ENCODE data around the gene TSPAN31. TPM values are rescaled to one million over a fixed set of nuclear protein-coding genes. Genes with fewer than 3 reads are reported as not detected.
A peak's percentile ranks its signal among the peaks of the same experiment; 100 is the strongest.

TSPAN31 gene
- total RNA-seq, 2 experiments from 2014 or later: 11.7 to 15.0 TPM

- Mint-ChIP-seq H3K27ac (peak overlapping the region; percentile 64), H3K4me1 (ENCODE audit: low read depth) (no peaks in the 10 kb centered on the region), H3K36me3 (peaks cover 35% of the 10 kb centered on the region), H3K27me3 (no peaks in the 10 kb centered on the region), H3K4me3 (no peak overlapping the region), H3K9me3 (no peaks in the 10 kb centered on the region)
- intact Hi-C loops (cut with micrococcal nuclease): no loop called here
- POLR2A ChIA-PET: interaction anchor here (0.6 to 1.2 kb wide), 2 partner anchors 12 to 16 kb away, joined by 3 to 6 read pairs; no protein-coding TSS in a partner anchor
- no peak for DNase-seq
- CTCF ChIA-PET: interaction anchor here (1.0 to 2.1 kb wide), 3 partner anchors 9 to 17 kb away, joined by 3 to 6 read pairs (median 5); no protein-coding TSS in a partner anchor
Observed at GRCh38 chr12:57724936-57725740, 19.7 kb upstream of the TSPAN31 start.

GRCh38 chr12:57725851-57726150 lies 19.0 kb upstream of the TSPAN31 start:
- POLR2A ChIA-PET: no interaction called here
- intact Hi-C loops (cut with micrococcal nuclease): no loop called here

GRCh38 chr12:57726151-57726883 lies 18.5 kb upstream of the TSPAN31 start:
- no peak overlapping the region for H3K27ac Mint-ChIP-seq
- peak; percentile 32 for DNase-seq
- POLR2A ChIA-PET: no interaction called here
- no peaks in the 10 kb centered on the region for H3K4me1 Mint-ChIP-seq (ENCODE audit: low read depth)
- CTCF ChIA-PET: interaction anchor here (1.0 to 2.1 kb wide), 2 partner anchors 8 to 15 kb away, joined by 3 to 5 read pairs; no protein-coding TSS in a partner anchor
- peaks cover 40% of the 10 kb centered on the region for H3K36me3 Mint-ChIP-seq
- H3K4me3 Mint-ChIP-seq: no peak overlapping the region
- intact Hi-C loops (cut with micrococcal nuclease): no loop called here
- no peaks in the 10 kb centered on the region for H3K9me3 Mint-ChIP-seq
- H3K27me3 Mint-ChIP-seq: no peaks in the 10 kb centered on the region

More at GRCh38 chr12:57725851-57726150, 19.0 kb upstream of the TSPAN31 start:
- H3K4me3 Mint-ChIP-seq: no peak overlapping the region
- CTCF ChIA-PET: interaction anchor here (1.0 to 2.1 kb wide), 2 partner anchors 9 to 16 kb away, joined by 3 to 5 read pairs; no protein-coding TSS in a partner anchor
- H3K4me1 Mint-ChIP-seq (ENCODE audit: low read depth): no peaks in the 10 kb centered on the region
- no peaks in the 10 kb centered on the region for H3K9me3 Mint-ChIP-seq
- H3K27me3 Mint-ChIP-seq: no peaks in the 10 kb centered on the region
- no peak overlapping the region for H3K27ac Mint-ChIP-seq
- DNase-seq: no peak
- peaks cover 36% of the 10 kb centered on the region for H3K36me3 Mint-ChIP-seq

- POLR2A ChIA-PET: no interaction called here
- Mint-ChIP-seq H3K36me3 (peaks cover 41% of the 10 kb centered on the region), H3K9me3 (no peaks in the 10 kb centered on the region), H3K27ac (no peak overlapping the region), H3K4me1 (ENCODE audit: low read depth) (no peaks in the 10 kb centered on the region), H3K27me3 (no peaks in the 10 kb centered on the region), H3K4me3 (no peak overlapping the region)
- no peak for DNase-seq
- CTCF ChIA-PET: interaction anchor here (2.1 kb wide), 1 partner anchor 7 kb away, joined by 5 read pairs; no protein-coding TSS in a partner anchor
- intact Hi-C loops (cut with micrococcal nuclease): no loop called here
Observed at GRCh38 chr12:57726884-57727757, 17.7 kb upstream of the TSPAN31 start.

GRCh38 chr12:57727758-57728395 lies 17.0 kb upstream of the TSPAN31 start:
- Mint-ChIP-seq H3K4me3 (no peak overlapping the region), H3K27ac (no peak overlapping the region), H3K36me3 (peaks cover 49% of the 10 kb centered on the region), H3K4me1 (ENCODE audit: low read depth) (no peaks in the 10 kb centered on the region), H3K27me3 (no peaks in the 10 kb centered on the region), H3K9me3 (no peaks in the 10 kb centered on the region)
- intact Hi-C loops (cut with micrococcal nuclease): no loop called here
- DNase-seq: no peak
- ChIA-PET CTCF (no interaction called here), POLR2A (no interaction called here)

GRCh38 chr12:57729321-57729844 lies 15.5 kb upstream of the TSPAN31 start:
- intact Hi-C loops (cut with micrococcal nuclease): no loop called here
- no peak overlapping the region for H3K27ac Mint-ChIP-seq
- H3K4me1 Mint-ChIP-seq (ENCODE audit: low read depth): no peaks in the 10 kb centered on the region
- DNase-seq: no peak
- CTCF ChIA-PET: no interaction called here
- no peaks in the 10 kb centered on the region for H3K27me3 Mint-ChIP-seq
- H3K4me3 Mint-ChIP-seq: no peak overlapping the region
- H3K36me3 Mint-ChIP-seq: peaks cover 55% of the 10 kb centered on the region
- POLR2A ChIA-PET: interaction anchor here (0.6 kb wide), 1 partner anchor 15 kb away, joined by 7 read pairs; no protein-coding TSS in a partner anchor
- no peaks in the 10 kb centered on the region for H3K9me3 Mint-ChIP-seq

- ChIA-PET CTCF (no interaction called here), POLR2A (no interaction called here)
- Mint-ChIP-seq H3K27me3 (no peaks in the 10 kb centered on the region), H3K36me3 (peaks cover 58% of the 10 kb centered on the region), H3K9me3 (no peaks in the 10 kb centered on the region), H3K4me3 (no peak overlapping the region), H3K4me1 (ENCODE audit: low read depth) (peaks cover 3% of the 10 kb centered on the region), H3K27ac (no peak overlapping the region)
- intact Hi-C loops (cut with micrococcal nuclease): no loop called here
- DNase-seq: no peak
Observed at GRCh38 chr12:57730336-57731067, 14.3 kb upstream of the TSPAN31 start.

GRCh38 chr12:57731411-57732080 lies 13.3 kb upstream of the TSPAN31 start:
- CTCF ChIA-PET: no interaction called here
- Mint-ChIP-seq H3K27me3 (no peaks in the 10 kb centered on the region), H3K9me3 (no peaks in the 10 kb centered on the region), H3K4me3 (no peak overlapping the region), H3K36me3 (peaks cover 54% of the 10 kb centered on the region), H3K4me1 (ENCODE audit: low read depth) (peaks cover 6% of the 10 kb centered on the region), H3K27ac (no peak overlapping the region)
- intact Hi-C loops (cut with micrococcal nuclease): no loop called here
- POLR2A ChIA-PET: no interaction called here
- DNase-seq: no peak

GRCh38 chr12:57732270-57732669 lies 12.6 kb upstream of the TSPAN31 start:
- Mint-ChIP-seq H3K27me3 (no peaks in the 10 kb centered on the region), H3K9me3 (no peaks in the 10 kb centered on the region), H3K36me3 (peaks cover 58% of the 10 kb centered on the region), H3K4me3 (no peak overlapping the region), H3K27ac (no peak overlapping the region), H3K4me1 (ENCODE audit: low read depth) (peaks cover 10% of the 10 kb centered on the region)
- DNase-seq: no peak
- intact Hi-C loops (cut with micrococcal nuclease): no loop called here
- POLR2A ChIA-PET: no interaction called here
- CTCF ChIA-PET: interaction anchor here (0.9 kb wide), 1 partner anchor 51 kb away, joined by 3 read pairs; the partner anchor contains the start of gene TSFM

GRCh38 chr12:57732726-57733593 lies 11.9 kb upstream of the TSPAN31 start:
- no peak overlapping the region for H3K4me3 Mint-ChIP-seq
- H3K27me3 Mint-ChIP-seq: no peaks in the 10 kb centered on the region
- no peak for DNase-seq
- ChIA-PET POLR2A (no interaction called here), CTCF (interaction anchor here (0.9 kb wide), 1 partner anchor 50 kb away, joined by 3 read pairs; the partner anchor contains the start of gene TSFM)
- intact Hi-C loops (cut with micrococcal nuclease): no loop called here
- peaks cover 52% of the 10 kb centered on the region for H3K36me3 Mint-ChIP-seq
- peaks cover 10% of the 10 kb centered on the region for H3K4me1 Mint-ChIP-seq (ENCODE audit: low read depth)
- peak overlapping the region; percentile 30 for H3K27ac Mint-ChIP-seq
- H3K9me3 Mint-ChIP-seq: no peaks in the 10 kb centered on the region
